ENCODE results near the gene SERHL2.
"Not testable (repeated sequence)": the region's sequence is repeated elsewhere in the genome, so short reads cannot be mapped to it uniquely, and the experiment has no call there.

DNA sequence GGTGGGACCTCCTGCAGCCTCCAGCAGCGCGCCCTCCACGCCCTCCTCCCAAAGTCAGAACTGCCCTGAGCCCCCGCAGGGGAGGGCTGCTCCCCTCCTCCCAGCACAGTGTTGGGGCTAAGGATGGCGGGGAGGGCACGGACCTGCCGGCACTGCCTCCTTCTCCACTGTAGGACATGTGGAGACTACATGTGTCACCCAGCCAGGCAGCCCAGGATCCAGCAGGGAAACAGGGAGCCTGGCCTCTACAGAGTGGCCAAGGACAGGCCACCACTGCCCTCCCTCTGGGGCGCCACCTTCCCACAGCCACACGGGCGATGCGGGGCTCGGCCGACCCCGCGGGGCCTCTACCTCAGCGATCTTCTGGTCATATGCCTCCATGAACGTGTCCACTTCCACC is 39.4 kb upstream of the SERHL2 start:
- not testable (repeated sequence) for TF ChIP-seq POLR2A (IDR thresholded peaks at IDR 0.05)
- TF ChIP-seq, protein P1, sequence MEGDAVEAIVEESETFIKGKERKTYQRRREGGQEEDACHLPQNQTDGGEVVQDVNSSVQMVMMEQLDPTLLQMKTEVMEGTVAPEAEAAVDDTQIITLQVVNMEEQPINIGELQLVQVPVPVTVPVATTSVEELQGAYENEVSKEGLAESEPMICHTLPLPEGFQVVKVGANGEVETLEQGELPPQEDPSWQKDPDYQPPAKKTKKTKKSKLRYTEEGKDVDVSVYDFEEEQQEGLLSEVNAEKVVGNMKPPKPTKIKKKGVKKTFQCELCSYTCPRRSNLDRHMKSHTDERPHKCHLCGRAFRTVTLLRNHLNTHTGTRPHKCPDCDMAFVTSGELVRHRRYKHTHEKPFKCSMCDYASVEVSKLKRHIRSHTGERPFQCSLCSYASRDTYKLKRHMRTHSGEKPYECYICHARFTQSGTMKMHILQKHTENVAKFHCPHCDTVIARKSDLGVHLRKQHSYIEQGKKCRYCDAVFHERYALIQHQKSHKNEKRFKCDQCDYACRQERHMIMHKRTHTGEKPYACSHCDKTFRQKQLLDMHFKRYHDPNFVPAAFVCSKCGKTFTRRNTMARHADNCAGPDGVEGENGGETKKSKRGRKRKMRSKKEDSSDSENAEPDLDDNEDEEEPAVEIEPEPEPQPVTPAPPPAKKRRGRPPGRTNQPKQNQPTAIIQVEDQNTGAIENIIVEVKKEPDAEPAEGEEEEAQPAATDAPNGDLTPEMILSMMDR (IDR thresholded peaks at IDR 0.05) = not testable (repeated sequence)
